Measurements from ENCODE around the gene NR6A1. TPM values are rescaled to one million over a fixed set of nuclear protein-coding genes. Genes with fewer than 3 reads are reported as not detected.

The NR6A1 gene
- total and polyA plus RNA-seq, 2 of the 13 experiments (the other 11 are each of a cell fraction or from before 2014, with no cell fraction given): 28.1 to 31.5 TPM

DNA sequence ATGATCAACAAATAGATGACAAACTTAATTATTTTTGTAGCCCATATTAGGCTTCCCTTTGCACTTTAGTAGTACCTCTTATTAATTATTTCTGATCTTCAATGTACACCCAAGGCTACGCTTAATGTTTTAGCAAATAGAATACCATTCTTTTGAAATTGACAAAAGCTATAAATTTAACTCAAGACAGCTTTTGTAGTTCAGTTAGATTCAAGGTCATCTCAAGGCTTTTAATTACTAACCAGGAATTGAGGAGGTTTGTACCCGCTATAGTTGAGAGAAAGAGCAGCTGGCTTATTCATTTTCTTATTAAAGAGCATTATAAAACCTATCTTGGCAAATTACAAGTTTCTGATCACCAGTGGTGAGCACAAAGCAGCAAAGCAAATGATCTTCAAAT lies 15.1 kb downstream of the NR6A1 start:
- Histone ChIP-seq H3K27ac (ENCODE audit: extremely low read length, insufficient read depth, low read length) (no peak overlapping the region), H2AFZ (ENCODE audit: low read length) (no peak overlapping the region), H3K36me3 (replicated peaks in 1 of 2; ENCODE audit: control insufficient read depth in 1 of 2, insufficient read depth in 2 of 2, low read length in 2 of 2) (no peaks in the 10 kb centered on the region), H3K9ac (ENCODE audit: insufficient read depth, low read depth, low read length) (no peak overlapping the region), H3K27me3 (ENCODE audit: control insufficient read depth in 1 of 2, insufficient read depth in 2 of 2, low read length in 2 of 2) (no peaks in the 10 kb centered on the region; a peak in 1 of 5 replicates), H3K9me3 (ENCODE audit: low read length) (no peaks in the 10 kb centered on the region), H3K4me3 (replicated peaks in 1 of 3; ENCODE audit: insufficient read depth in 1 of 3, low read depth in 2 of 3, low read length in 3 of 3) (no peak overlapping the region), H4K20me1 (ENCODE audit: insufficient read depth, low read length) (peaks cover 10% of the 10 kb centered on the region; the same call in 1 of the 2 replicates), H3K4me2 (ENCODE audit: low read depth, low read length) (no peak overlapping the region), H3K4me1 (ENCODE audit: insufficient read depth, low read length) (peaks cover 79% of the 10 kb centered on the region), H3K79me2 (ENCODE audit: insufficient read depth, low read length) (peaks cover 86% of the 10 kb centered on the region)
- POLR2A ChIA-PET: no interaction called here
- intact Hi-C loops (cut with micrococcal nuclease; ENCODE audit: unreplicated experiment): loop anchor here (5.0 kb wide), 1 partner anchor 204 kb away; no protein-coding TSS in a partner anchor
- BruUV-seq (replicated peaks): no TSS peak
- CTCF ChIA-PET (ENCODE audit: low intra/inter-chr PET ratio, low total read pairs): interaction anchor here (4.5 kb wide), 1 partner anchor 44 kb away, joined by 36 read pairs; no protein-coding TSS in a partner anchor
- in situ Hi-C loops (cut with HindIII; ENCODE audit: extremely low pct_ligation_motif_present, low pct_unique_long_range_greater_than_20kb): loop anchor here (5.0 kb wide), 1 partner anchor 34 kb away; no protein-coding TSS in a partner anchor
- FAIRE-seq: no peak
- 86% methylated on average over 2 of the region's 2 CpGs for WGBS (ENCODE audit: low lambda C conversion rate)
- no peak for ATAC-seq
- TF ChIP-seq, protein P1, sequence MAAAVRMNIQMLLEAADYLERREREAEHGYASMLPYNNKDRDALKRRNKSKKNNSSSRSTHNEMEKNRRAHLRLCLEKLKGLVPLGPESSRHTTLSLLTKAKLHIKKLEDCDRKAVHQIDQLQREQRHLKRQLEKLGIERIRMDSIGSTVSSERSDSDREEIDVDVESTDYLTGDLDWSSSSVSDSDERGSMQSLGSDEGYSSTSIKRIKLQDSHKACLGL (CRISPR knock-in tag; IDR thresholded peaks at IDR 0.05): no peak
- TF ChIP-seq HNRNPK (IDR thresholded peaks at IDR 0.05; ENCODE audit: low read depth, low read length, poor library complexity, severe bottlenecking) (no peak), SRSF4 (IDR thresholded peaks at IDR 0.05; ENCODE audit: low read depth, low read length, poor library complexity, severe bottlenecking) (no peak)
- TF ChIP-seq, protein P2, sequence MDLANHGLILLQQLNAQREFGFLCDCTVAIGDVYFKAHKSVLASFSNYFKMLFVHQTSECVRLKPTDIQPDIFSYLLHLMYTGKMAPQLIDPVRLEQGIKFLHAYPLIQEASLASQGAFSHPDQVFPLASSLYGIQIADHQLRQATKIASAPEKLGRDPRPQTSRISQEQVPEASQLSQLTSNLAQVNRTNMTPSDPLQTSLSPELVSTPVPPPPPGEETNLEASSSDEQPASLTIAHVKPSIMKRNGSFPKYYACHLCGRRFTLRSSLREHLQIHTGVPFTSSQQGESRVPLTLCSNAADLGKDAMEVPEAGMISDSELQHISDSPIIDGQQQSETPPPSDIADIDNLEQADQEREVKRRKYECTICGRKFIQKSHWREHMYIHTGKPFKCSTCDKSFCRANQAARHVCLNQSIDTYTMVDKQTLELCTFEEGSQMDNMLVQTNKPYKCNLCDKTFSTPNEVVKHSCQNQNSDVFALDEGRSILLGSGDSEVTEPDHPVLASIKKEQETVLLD (CRISPR knock-in tag; IDR thresholded peaks at IDR 0.05; ENCODE audit: low read depth): no peak
- TF ChIP-seq, protein P3, sequence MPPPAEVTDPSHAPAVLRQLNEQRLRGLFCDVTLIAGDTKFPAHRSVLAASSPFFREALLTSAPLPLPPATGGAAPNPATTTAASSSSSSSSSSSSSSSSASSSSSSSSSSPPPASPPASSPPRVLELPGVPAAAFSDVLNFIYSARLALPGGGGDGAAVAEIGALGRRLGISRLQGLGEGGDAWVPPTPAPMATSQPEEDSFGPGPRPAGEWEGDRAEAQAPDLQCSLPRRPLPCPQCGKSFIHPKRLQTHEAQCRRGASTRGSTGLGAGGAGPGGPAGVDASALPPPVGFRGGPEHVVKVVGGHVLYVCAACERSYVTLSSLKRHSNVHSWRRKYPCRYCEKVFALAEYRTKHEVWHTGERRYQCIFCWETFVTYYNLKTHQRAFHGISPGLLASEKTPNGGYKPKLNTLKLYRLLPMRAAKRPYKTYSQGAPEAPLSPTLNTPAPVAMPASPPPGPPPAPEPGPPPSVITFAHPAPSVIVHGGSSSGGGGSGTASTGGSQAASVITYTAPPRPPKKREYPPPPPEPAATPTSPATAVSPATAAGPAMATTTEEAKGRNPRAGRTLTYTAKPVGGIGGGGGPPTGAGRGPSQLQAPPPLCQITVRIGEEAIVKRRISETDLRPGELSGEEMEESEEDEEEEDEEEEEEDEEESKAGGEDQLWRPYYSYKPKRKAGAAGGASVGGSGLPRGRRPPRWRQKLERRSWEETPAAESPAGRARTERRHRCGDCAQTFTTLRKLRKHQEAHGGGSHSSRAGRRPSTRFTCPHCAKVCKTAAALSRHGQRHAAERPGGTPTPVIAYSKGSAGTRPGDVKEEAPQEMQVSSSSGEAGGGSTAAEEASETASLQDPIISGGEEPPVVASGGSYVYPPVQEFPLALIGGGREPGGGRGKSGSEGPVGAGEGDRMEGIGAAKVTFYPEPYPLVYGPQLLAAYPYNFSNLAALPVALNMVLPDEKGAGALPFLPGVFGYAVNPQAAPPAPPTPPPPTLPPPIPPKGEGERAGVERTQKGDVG (CRISPR knock-in tag; IDR thresholded peaks at IDR 0.05; ENCODE audit: borderline replicate concordance): no peak
- TF ChIP-seq, protein P4, sequence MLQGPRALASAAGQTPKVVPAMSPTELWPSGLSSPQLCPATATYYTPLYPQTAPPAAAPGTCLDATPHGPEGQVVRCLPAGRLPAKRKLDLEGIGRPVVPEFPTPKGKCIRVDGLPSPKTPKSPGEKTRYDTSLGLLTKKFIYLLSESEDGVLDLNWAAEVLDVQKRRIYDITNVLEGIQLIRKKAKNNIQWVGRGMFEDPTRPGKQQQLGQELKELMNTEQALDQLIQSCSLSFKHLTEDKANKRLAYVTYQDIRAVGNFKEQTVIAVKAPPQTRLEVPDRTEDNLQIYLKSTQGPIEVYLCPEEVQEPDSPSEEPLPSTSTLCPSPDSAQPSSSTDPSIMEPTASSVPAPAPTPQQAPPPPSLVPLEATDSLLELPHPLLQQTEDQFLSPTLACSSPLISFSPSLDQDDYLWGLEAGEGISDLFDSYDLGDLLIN (CRISPR knock-in tag; IDR thresholded peaks at IDR 0.05; ENCODE audit: borderline replicate concordance): no peak
- DNase-seq (ENCODE audit: low spot score): no peak
